SK-N-SH (cell line): ENCODE data around the gene CCS.

Experiments used
- CTCF ChIP-seq: fragments of 200-600 bp; sonication (generic); IDR thresholded peaks from 2 replicates; pipeline ENCODE4 v1.6.1; 2017; ENCODE audit warnings: antibody characterized with exemption, mild to moderate bottlenecking, moderate library complexity
- FOSL2 ChIP-seq: IDR thresholded peaks from 2 replicates; pipeline ENCODE4 v1.4.0; 2012; ENCODE audit warnings: low read depth, mild to moderate bottlenecking, moderate library complexity, borderline replicate concordance
- FOXJ3 ChIP-seq: sonication (generic); formaldehyde crosslinking; IDR thresholded peaks from 2 replicates; pipeline ENCODE4 v1.5.1; 2020; ENCODE audit warnings: mild to moderate bottlenecking, missing genetic modification reagents
- MAX ChIP-seq: IDR thresholded peaks from 2 replicates; pipeline ENCODE4 v1.4.0; 2012; ENCODE audit warnings: low read depth
- MXI1 ChIP-seq: IDR thresholded peaks from 2 replicates; pipeline ENCODE4 v1.6.1; 2012; ENCODE audit warnings: mild to moderate bottlenecking, low read depth, low read length, improper control_type of control experiment
- POLR2AphosphoS5 ChIP-seq: IDR thresholded peaks from 2 replicates; pipeline ENCODE4 v1.6.1; 2012; ENCODE audit warnings: low read depth, low read length
- SMC3 ChIP-seq: IDR thresholded peaks from 2 replicates; pipeline ENCODE4 v1.6.1; 2012; ENCODE audit warnings: low read depth, low read length, improper control_type of control experiment
- TF ChIP-seq, protein P1 (sequence below): IDR thresholded peaks from 2 replicates; pipeline ENCODE4; 2012

GRCh38 chr11:66600219-66600618, 7.2 kb downstream of the CCS start:
- TF ChIP-seq CTCF = no peak
- TF ChIP-seq, protein P1, sequence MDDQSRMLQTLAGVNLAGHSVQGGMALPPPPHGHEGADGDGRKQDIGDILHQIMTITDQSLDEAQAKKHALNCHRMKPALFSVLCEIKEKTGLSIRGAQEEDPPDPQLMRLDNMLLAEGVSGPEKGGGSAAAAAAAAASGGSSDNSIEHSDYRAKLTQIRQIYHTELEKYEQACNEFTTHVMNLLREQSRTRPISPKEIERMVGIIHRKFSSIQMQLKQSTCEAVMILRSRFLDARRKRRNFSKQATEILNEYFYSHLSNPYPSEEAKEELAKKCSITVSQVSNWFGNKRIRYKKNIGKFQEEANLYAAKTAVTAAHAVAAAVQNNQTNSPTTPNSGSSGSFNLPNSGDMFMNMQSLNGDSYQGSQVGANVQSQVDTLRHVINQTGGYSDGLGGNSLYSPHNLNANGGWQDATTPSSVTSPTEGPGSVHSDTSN = no peak
- no peak for TF ChIP-seq MAX
- TF ChIP-seq FOSL2 = no peak
- TF ChIP-seq SMC3 = no peak
- TF ChIP-seq FOXJ3 (CRISPR knock-in tag) = no peak
- no peak for TF ChIP-seq POLR2AphosphoS5
- TF ChIP-seq MXI1 = no peak
